Hypothalamus (tissue), 51 donors: ENCODE measurements around the gene BRIP1.
"Not testable (repeated sequence)": the region's sequence is repeated elsewhere in the genome, so short reads cannot be mapped to it uniquely, and the experiment has no call there.

Source experiments
- DNase-seq, 51 donors: peaks; one replicate each; lab custom pipeline; 2025; lab: John Stamatoyannopoulos, UW

The BRIP1 gene

DNA sequence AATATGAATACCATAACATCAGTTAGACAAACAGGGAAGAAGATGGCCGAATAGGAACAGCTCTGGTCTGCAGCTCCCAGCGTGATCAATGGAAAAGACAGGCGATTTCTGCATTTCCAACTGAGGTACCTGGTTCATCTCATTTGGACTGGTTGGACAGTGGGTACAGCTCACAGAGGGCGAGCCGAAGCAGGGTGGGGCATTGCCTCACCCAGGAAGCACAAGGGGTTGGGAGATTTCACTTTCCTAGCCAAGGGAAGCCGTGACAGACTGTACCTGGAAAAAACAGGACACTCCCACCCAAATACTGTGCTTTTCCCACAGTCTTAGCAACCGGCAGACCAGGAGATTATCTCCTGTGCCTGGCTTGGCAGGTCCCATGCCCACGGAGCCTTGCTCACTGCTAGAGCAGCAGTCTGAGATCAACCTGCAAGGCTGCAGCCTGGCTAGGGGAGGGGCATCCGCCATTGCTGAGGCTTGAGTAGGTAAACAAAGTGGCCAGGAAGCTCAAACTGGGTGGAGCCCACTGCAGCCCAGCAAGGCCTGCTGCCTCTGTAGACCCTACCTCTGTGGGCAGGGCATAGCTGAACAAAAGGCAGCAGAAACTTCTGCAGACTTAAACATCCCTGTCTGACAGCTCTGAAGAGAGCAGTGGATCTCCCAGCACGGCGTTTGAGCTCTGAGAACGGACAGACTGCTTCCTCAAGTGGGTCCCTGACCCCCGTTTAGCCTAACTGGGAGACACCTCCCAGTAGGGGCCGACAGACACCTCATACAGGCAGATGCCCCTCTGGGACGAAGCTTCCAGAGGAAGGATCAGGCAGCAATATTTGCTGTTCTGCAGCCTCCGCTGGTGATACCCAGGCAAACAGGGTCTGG lies 190.1 kb downstream of the BRIP1 start:
- DNase-seq, result not testable (repeated sequence)

DNA sequence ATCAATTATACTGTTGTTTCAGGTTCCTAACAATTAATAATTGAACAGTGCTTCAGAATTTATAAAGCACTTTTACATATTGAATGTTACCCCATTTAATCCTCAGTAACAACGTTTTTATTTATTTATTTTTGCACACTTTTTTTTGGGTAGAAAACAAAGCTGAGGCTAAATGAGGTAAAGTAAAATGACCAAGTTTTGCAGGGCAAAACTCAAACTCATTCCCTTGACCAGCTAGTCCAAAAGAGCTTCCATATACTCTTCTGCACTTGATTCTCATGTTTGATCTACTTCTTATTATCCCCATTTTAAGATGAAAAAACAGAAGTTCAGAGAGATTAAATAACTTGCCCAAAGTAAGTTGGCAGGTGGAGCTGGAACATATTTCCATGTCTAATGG lies 191.2 kb downstream of the BRIP1 start:
- no peak for DNase-seq

DNA sequence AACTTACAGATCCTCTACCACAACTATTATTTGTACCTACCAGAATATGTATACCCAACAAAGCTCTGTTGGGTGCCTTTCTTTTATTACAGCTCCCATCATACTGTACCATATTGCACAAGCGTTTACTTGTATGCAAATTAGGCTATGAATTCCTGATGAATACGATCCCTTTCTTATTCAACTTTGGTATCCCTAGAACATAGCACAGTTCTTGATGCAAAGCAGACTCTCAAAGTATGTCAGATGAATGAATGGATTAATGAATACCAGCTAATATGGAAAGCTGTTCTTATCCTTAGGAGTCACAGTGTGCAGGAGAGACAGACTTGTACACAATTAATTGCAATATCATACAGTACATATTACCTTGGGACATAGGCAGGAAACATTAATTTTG lies 192.6 kb downstream of the BRIP1 start:
- DNase-seq, result no peak

DNA sequence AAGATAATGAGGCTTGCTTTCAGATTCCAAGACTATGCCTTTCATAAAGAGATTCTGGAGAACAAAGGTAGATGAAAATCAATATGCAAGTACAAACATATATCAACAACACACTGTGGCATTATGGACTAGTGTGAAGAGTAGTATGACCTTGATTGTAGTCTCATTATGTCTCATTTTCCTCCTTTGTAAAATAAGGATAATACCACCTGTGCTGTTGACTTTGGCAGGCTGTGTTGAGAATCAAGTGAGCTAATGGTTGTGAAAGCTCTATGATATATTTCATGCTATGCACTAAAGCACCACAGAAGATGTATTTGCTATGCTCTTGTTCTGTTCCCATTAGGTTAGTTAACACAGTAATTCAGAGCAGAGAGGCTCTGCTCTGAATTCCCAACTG lies 193.8 kb downstream of the BRIP1 start:
- DNase-seq, result no peak

DNA sequence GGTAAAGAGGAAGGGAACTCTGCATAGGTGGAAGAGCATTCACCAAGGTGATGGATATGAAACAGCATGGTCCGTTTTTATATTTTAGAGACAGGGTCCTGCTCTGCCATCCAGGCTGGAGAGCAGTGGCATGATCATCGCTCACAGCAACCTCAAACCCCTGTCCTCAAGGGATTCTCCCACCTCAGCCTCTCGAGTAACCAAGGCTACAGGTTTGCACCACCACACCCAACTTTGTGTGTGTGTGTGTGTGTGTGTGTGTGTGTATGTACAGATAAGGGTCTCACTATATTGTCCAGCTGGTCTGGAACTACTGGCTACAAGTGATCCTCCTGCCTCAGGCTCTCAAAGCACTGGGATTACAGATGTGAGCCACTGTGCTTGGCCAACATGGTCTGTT lies 194.8 kb downstream of the BRIP1 start:
- no peak for DNase-seq

DNA sequence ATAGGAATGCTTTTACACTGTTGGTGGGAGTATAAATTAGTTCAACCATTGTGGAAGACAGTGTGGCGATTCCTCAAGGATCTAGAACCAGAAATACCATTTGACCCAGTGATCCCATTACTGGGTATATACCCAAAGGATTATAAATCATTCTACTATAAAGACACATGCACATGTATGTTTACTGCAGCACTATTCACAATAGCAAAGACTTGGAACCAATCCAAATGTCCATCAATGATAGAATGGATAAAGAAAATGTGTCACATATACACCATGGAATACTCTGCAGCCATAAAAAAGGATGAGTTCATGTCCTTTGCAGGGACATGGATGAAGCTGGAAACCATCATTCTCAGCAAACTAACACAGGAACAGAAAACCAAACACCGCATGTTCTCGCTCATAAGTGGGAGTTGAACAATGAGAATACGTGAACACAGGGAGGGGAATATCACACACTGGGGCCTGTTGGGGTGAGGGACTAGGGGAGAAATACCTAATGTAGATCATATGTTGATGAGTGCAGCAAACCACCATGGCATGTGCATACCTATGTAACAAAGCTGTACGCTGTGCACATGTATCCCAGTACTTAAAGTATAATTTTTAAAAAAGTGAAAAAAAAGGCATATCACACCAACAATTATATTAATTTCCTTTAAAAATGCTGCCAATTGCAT lies 196.8 kb downstream of the BRIP1 start:
- DNase-seq, result not testable (repeated sequence)

DNA sequence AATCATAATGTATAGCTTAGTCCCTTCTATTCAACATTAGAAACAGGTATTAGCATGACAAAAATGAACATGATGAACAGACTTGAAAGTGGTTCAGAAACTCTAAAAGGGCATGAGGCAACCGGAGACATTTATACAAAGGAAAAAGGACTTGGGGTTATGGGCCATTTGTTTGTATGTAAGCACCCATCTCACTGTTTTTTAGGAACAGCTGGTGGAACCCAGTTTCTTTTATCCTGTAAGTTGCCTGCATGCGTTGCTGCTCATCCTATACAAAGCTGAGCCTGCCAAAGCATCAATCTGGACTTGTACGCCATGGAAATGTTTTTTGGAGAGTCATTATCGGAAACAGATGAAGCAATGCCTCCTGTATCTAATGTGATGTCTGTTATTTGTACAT lies 200.0 kb downstream of the BRIP1 start:
- DNase-seq, result no peak

DNA sequence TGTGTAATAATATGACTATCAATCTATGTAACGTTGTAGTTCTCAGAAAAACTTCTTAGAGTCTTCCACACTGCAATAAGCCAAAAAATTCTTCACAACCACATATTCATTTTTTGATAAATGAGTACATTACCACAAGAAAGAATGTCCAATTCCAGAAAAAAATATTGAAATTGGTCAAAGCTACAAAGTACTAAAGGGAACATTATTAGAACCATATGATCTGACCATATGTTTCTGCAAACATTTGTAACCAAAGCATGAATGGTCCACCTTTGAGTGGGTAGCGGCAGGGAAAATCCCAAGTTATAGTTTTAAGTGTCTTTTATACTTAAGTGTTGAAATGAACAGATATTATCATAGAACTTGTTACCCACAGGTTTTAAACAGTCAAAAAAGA lies 200.6 kb downstream of the BRIP1 start:
- DNase-seq, result no peak

DNA sequence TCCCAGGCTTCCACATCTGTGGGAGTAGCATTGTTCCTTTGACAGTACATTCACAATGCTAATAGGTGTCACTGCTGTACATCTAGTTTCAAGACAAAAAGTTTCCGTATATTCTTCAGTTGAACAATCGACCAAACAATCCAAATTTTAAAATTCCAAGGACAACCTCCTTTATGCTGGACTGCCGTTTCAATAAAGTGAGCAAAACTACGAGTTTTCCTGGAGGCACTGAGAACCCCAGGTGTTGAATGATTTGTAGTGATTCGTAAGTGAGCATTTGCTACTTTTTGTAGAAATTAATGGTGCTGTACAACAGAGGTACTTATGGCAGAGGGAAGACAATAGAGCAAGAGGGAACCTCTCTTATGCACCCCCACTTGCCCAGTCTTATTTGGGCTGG lies 201.1 kb downstream of the BRIP1 start:
- DNase-seq, result peak in 1 of 51 donors; percentile 7

DNA sequence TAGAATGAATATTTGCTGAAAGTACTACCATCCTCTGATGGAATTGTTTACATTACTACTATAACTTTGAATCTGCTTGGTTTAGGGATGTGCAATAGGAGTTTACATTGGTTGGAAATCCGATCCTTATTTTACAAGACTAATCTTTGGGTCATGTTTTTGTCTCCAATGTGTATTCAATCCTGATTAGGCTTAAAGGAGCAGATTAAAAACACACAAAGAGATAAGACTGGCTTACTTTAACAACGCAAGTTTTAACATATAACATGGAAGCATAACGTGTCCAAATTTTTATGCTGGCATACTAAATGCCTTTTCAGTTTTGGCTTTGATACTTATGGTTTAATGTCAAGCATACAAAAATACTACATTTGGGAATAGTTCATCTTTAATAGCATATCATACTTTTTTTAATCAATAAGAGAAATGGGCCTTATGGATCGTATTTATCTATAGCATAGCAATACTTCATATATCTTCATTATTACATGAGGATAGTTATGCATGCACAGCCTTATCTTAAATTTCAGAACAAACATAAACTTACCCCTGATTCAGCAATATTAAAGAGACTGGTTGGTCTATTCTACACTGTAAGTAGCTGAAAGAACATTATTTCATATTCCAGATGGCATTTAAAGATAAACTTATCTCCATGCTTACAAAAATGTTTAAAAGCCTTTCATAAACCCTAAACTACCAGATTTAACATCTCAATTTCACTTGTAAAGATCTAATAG lies 202.4 kb downstream of the BRIP1 start:
- DNase-seq, result no peak

DNA sequence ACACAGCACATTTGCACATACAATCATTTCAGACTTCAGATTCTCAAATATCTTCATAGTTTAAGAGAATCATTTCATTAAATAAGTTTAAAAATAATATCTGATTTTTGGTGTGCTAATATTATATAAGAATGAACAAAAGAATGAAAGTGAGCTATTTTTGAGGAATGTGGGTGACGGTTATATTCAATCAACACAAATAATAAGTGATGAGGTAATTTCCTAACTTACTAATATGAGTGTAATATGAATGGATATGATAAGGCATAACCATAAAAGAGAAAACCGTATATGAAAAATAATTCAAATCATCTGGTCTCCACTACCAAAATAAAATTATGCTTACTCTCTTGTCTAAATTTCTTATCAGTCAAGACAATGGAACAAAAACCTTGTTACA lies 203.9 kb downstream of the BRIP1 start:
- no peak for DNase-seq

DNA sequence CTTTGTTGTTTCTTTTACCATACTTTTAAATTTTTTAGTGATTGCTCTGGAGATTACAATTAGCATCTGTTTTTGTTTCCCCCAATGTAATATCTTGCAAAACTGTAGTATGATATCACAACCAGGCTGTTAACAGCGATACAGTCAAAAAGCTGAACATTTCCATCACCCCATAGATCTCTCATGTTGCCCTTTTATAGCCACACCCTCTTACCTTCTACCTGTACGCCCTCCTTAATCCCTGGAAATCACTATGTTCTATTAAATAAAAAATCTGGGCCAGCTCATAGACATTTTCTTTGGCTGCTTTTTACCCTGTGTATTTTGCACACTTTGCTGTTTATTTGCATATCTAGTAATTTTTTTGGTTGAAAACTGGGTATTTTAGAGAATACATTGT lies 205.1 kb downstream of the BRIP1 start:
- no peak for DNase-seq

DNA sequence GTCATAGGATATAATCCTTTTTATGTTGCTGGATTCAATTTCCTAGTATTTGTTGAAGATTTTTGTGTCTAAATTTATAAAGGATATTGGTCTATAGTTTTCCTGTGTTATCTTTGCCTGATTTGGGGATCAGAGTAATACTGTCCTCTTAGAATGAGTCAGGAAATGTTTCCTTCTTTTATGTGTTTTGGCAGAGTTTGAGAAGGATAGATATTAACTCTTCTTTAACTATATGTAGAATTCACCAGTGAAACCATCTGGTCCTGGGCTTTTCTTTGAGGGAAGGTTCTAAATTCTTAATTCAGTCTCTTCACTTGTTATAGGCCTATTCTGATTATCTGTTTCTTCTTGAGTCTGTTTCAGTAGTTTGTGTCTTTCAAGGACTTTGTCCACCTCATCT lies 206.0 kb downstream of the BRIP1 start:
- DNase-seq, result no peak

DNA sequence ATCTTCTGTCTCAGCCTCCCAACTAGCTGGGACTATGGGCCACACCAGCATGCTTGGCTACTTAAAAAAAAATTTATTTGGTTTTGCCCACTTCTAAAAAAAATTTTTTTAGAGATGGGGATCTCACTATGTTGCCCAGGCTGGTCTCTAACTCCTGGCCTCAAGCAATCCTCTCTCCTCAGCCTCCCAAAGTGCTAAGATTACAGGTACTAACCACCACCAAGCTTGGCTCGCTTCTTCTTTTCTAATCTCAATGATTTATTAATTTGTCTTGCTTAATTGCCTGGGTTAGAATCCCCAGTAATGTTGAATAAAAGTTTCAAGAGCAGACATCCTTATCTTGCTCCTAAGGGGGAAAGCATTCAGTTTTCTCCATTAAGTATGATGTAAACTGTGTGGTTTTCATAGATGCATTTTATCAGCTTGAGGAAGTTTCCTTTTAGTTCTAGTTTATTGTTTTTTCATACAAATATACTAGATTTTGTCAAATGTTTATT lies 206.6 kb downstream of the BRIP1 start:
- no peak for DNase-seq

DNA sequence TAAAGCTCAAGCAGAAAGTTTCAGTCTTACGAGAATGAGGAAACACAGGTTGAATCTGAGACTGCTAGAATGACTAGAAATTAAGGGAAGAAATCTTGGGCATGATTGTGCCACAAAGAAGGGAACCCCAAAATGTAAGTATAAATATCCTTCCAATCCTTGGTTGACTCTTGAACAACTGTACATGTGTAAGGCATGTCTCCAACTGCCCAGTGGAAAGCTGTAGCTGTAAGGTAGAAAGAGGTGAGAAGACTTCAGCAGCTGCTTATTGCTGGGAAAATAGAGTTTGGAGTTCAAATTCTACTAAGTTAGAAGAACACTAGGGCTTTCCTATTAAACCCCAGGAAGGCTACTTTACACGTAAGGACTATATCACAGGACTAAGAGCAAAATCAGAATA lies 212.6 kb downstream of the BRIP1 start:
- DNase-seq, result no peak

DNA sequence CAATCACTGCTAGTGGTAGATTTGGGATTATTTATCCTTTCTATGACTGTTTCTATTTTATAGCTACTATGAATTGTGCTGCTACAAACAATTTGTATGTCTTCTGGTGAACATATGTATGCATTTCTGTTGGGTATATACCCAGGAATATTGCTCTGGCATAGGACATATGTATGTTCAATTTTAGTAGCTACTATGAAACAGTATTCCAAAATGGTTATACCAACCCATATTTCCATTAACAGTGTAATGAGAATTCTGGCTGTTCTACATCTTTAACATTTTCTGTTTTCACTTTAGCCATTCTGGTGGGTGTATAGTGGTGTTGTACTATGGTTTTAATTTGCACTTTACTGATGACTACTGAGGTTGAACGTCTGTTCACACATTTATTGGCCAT lies 214.7 kb downstream of the BRIP1 start:
- DNase-seq, result no peak

DNA sequence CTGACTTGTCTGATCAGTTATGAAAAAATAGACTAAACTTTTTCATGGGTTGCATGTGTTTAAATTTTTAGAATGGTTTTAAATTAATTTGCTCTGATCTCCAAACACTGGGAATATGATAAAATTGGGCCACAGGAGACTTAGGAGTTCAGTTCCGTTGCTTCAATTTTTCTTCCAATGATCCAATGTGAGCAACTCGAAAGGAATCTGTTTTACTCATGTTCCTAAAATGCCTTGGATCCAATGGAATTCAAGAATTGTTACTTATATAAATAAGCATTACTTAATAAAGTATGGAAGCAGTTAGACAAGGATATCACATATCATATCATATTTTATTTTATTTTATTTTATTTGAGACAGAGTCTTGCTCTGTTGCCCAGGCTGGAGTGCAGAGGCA lies 216.3 kb downstream of the BRIP1 start:
- DNase-seq, result no peak

DNA sequence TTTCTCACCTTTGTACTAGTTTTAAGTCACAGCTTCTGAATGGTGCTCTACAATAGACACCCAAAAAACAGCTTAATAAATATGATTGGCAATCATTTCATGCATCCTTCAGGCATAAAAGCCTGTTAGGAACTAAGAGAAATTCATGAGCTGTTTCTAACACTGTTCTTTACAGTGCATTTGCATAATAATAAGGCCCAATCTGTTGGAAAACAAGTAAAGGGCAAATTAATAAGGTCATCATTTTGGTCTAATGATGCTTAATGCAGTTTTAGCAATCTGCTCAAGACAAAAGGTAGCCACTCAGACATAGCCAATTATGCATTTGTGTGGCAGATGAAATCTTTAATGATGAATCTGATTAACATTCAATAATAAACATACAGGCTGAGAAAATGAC lies 216.8 kb downstream of the BRIP1 start:
- DNase-seq, result no peak

DNA sequence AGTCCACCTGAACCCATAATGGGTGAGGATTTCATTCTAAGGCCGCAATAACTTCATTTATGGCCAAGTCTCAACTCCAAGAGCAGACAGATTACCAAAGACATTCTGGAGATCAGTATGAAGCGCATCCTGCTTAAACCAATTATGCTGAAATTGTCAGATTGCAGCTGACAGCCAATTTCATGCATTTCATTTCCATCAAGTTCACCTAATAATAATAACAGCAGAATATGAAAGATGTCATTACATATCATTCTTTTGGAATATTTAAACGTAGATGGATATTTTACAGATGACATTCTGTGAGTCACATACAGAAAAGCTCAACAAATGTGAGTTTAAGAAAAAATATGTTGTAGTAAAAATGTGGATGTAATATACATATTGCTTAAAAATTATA lies 217.4 kb downstream of the BRIP1 start:
- no peak for DNase-seq

DNA sequence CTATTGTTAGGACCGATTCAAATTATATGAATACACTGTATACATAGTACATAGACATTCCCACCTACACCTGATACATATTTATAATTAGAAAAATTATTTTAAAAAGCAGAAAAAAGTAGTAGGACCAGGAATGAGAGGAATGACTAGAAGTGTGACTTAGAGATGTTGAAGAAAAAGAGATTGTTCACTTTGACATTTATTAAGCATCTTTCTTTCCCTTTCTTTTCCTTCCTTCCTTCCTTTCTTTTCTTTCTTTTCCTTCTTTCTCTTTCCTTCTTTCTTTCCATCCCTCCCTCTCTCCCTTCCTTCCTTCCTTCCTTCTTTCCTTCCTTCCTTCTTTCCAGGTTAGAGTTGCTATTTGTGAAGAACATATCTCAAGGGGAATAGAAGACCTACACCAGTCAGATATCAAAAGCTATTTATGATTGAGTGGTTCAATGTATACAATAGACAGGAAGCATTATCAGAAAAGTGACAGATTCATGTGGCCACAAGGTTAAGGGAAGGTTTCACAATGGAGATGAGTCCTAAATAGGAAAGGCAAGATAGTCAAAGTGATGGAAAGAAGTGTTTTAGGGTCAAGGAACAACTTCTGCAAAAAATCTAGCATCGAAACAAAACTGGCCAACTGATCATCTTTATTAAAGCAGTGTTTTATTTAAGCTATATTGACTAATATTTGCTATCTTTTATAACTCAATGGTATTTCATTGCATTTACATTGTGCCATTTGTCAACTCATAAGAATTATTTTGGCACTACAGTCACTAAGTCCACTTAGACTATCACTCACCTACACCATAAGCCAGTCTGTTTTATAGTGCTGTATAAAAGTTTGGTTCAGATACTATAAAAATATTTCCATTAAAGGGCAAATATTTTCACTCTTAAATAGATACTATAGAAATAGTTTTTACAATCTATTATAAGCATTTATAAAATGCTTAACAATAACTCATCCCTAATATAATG lies 218.2 kb downstream of the BRIP1 start:
- no peak for DNase-seq
